ENCODE results near the gene CTBP1.

Gene CTBP1

DNA sequence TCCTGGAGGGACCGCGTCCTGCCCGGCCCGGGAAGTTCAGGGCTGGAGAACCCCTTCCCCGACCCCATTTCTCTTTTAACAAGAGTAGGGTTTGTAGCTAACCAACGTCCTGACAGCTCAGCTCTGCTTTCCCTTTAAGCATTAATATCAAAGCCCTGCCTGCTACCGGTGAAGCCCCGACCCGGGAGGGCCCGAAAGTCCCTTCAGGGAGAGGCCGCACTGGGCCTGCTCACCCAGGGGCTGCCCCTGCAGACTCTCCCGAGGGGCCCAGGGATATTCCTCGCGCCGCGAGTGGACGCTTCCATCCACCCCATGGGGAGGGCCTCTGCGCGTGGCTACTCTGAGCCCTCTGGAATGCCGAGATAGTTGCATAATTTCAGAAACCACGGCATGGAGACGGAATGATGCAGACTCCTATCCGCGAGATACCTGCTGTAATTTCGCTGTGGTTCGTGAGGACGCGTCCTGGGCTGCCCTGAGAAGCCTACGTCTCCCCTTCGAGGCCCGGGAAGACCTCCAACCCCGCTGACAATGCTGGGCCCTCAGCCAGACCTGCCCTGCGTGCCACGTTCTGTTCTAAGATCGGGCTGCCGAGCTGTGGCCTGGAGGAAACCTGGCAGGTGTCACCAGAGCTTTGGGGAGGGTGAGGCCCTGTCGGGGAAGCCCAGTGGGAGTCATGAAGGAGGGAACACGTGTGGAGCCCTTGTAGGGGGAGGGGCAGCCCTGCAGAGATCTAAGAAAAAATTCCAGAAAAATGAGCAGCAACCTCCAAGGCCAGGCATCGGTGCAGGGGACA lies 999 bp upstream of the CTBP1 start:
- DNase-seq: peak; percentile 52

DNA sequence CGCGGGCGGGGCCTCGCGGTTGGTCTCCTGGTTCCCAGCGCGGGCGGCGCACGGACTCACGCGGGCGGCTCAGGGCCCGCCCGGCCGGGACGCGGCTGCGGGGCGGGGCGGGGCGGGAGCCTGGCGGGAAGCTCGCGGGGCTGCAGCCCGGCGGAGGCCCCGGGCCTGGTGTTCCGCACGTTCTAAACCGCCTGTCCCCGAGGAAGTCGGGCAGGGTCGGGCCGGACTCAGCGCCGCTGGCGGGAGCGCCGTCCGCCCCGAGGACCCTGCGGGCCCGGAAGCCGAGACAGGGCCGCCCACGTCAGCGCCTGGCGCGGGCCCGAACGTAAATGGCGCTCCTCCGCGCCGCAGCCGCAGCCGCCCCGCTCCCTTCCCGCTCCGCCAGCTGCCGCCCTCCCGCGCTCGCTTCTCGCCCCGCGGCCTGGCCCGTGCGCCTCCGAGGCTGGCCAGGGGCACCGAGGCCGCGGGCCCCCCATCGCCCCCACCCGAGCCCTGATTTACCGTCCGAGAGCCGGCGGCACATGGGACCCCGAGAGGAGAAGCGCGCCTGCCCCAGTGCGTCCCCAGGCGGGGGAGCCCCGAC lies 309 bp upstream of the CTBP1 start:
- DNase-seq: peak; percentile 85

DNA sequence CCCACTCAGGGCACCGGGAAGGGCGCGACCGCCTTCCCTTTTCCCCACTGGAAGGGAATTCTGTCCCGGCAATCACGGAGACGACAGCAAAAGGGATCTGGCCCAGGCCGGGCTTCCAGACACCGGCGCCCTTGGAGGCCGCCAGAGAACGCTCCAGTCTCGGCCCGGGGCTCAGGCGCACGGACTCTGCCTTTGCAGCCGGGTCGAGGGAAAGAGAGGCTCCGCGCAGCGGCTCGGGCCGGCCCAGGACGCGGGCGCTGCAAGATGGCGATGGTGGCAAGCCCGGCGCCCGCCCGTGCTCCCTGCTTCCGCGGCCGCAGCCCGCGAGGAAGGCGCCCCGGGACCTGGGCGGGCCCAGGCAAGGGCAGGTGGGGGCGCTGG lies 1.1 kb downstream of the CTBP1 start:
- no peak for DNase-seq

DNA sequence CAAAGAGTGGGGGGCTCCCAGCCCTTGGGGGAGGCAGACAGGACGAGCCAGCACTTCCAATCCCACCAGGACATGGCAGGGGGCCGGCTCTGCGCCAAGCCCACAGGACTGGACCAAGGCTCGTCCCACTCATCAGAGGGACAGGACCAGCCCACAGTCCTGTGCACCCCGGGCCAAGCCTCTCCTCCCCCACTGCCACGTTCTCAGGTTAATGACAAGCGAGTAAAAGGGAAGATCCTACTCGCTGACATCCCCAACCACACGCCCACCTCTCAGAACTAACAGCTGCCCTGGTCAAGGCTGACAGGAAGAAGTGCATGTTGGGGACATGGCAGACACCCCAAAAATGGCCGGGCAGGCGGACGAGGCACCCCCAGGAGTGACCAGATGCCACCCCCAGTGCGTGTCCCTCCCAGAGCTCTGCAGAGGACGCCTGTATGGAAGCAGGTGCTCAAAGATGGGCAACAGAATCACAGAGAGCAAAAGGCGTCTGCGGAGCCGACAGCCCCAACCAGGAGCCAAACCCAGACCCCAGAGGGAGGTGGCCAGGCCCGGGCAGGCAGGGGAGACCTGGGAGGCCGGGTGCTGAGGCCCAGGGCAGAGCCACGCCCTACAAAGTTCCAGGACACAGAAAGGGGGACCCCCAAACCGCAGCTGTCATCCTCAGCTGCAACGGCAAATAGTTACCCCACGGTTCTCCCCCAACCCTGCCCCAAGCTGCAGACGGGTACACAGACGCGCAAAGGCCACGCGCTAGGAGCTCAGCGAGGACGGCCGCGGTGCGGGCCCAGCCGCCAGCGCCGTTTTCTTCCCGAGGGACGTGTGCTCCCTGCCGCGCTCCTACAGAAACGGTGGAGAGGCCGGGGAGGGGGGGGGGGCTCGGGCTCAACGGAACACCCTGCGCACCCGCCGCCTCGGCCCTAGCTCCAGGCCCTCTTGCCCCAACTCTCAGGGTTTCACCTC lies 1.7 kb downstream of the CTBP1 start:
- no peak for DNase-seq

DNA sequence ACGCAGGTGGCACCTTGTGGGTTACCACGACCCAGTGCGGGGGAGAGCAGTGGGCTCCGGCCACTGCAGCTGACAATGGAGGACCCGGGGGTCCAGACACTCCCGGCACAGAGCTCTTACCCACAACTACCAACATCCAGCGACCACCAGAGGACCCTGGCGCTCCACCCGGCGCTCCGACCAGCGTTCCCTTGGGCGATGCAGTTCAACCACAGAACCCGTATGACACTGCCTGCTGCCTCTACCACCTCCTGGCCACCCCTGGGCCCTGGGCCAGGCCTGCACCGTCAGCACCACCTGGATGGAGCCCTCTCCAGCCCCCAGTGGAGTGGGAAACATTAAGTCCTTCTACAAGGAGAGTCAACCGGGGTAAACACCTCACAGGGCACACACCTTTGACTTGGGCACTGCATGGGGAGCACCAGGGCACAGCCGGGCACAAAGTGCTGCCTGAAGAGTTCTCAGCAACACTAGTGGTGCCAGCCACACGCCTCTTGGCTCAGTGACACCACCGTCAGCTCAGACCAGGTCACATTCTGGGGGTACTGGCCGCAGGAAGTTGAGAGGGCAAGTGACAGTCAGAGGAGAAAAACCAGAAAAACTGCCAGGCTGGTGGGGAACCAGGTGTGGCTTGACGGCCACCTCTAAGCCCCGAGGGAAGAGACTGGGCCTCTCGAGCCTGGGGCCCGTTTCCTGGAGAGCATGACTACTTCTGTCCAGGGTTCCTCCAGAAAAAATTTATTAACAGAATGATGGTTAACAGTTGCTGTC lies 2.6 kb downstream of the CTBP1 start:
- DNase-seq: no peak

DNA sequence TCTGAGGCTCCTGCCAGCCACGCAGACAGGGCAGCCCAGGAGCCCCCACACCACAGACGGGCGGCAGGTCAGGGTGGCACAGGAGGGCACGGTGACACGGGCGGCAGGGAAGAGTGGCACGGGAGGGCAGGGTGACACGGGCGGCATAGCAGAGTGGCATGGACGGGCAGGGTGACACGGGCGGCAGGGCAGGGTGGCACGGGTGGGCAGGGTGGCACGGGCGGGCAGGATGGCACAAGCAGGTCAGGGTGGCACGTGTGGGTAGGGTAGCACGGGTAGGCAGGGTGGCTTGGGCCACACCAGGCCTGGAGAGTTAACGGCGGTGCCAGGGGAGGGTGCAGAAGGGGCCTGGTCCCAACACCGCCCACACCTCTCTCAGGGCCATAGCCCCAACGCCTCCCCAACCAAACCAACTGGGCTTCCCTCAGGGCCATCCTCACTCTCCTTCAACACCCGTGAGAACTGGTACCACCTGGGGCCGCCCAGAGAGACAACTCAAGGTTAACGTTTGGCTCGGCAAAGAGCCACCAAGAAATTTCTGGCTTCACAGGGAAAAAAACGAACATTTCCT lies 3.4 kb downstream of the CTBP1 start:
- no peak for DNase-seq

DNA sequence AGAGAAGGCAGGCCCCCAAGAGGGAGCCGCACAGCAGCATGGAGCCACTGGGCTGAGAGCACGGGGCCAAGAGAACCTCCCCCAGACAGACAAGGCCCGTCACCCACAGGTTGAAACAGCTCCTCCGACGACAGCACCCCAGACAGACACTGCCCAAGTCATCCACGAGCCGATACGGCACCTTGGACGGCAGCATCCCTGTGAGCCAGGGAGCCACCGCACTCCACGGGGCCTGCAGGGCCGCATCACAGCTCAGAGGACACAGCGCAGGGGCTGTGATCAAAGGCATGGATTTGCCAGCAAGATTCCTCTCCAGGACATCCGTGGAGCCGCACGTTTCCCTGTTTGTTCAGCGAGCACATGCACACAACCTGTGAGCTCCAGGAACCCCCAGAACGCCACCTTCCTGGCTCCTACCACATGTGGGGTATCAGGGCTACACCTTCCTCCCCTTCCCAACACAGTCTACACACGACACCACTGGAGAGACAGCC lies 3.9 kb downstream of the CTBP1 start:
- DNase-seq: no peak

DNA sequence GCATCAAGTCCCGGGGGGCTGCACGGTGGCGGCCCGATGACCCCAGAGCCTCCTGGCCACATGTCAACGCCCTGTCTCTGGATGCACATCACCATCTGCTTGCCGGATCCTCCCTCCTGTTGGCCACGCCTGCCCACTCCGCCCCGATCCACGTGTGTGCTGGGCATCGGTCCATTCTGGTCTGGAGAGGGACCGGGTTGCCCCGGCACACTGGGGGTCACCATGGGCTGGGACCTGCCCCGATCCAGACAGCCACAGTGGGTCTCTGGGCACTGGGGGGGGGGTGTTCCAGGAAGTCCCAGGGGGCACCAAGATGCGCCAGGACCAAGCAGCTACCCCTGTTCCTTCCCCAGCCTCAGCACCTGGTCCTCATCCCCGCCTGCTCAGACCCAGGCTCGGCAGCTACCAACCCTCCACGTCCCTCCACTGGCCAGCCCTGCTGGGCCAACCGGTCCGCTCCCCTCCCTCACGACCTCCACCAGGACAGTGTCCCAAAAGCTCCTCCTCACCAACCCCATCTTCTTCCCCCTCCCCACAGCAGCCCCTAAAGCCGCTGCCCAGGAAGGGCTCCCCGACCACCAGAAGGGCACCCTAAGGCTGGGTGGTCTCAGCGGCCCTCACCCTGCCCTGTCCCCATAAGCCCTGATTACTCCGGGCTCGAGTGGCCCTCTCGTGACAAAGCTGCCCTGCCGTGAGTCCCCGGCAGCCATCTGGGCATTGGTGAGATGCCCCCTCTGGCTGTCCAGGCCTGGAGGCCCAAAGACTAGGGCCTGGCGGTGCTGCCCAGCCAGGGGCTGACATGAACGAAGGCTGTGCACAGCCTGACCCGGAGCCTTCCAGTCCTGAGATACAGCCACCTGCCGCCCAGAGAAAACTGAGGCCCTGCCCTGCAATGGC lies 4.6 kb downstream of the CTBP1 start:
- no peak for DNase-seq

DNA sequence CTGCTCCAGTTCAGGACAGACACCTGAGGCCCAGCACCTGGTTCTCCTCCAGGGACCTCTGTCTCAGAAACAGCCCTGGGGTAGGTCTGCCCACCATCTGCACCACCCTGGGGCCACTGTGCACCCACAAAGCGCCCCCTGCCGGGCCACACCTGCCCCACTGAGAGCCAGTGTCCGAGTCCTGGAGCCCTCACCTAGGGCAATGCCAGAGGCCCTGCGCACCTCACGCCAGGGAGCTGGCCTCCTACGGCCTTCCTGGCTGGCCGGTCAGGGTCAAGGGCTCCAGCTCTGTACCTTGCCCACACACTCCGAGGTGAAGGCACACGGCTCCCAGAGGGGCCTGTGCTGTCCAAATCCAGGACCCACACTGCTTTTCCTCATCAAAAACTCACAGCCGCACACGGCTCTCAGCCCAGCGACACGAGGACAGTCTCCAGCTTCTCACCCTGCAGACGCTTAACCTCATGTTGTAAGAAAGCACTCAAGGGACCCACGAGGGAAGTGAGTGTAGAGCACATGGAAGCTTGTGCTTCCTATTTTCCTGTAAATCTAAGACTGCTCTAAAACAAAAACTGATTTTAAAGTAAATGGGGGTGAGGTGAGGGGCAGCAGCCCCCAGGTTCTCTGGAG lies 5.4 kb downstream of the CTBP1 start:
- no peak for DNase-seq

DNA sequence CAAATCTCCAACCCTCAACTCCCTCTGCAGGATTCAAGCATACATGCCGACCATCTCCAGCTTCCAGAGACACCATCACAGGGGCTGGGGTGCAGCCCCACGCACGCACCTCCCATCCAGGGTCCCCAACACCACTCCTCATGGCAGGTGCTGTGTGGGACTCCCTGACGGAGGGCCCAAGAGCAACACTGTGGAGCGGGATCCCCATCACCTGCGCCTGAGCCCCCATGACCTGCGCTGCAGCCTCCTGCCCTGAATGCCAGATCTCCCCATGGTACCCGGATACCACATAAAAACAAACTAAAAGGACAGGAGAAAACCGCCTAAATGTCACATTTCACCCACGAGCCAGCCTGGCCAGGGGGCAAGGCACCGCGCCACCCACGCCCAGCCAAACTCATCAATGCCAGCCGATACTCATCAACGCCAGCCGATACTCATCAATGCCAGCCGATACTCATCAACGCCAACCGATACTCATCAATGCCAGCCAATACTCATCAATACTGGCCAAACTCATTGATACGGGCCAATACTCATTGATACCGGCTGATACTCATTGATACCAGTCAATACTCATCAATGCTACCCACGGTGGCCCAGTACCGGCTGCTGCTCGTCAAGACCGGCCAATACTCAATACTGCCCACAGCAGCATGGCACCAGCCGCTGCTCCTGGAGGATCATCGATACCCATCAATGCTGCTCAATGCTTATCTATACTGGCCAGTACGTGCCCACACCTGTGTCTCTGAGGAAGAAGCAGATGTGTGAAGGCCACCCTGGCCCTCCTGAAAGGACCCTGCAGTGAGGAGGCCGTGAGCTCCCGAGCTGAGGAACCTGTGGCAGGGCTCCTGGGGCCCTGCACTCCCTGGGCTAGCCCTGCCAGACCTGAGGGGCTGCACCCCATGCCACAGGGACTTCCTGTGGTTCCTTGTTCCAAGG lies 6.2 kb downstream of the CTBP1 start:
- no peak for DNase-seq

DNA sequence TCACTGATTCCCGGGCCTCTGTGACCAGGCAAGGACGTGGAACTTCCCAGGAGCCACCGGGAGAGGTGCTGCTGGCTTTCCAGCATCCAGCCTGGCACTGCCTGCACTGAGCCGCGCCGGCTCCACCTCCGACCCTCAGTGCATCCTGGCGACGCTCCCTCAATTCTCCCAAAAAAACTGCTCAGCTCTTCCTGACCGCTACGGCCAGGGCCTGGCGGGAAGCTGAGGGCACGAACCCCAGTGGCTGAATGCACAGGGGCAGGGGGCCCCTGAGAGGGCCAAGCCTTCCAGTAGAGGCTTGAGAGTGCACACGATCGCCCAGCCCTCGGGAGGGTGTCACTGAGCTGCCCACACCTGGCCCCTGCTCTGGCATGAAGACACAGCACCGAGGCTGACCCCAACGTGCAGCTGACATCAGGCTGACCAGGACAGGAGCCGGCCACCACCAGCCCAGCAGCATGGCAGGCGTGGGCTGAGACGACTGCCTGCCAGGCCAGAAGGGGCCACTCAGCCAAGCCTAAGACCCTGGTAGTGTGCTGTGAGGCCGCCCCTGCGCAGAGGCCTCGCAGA lies 6.9 kb downstream of the CTBP1 start:
- no peak for DNase-seq

DNA sequence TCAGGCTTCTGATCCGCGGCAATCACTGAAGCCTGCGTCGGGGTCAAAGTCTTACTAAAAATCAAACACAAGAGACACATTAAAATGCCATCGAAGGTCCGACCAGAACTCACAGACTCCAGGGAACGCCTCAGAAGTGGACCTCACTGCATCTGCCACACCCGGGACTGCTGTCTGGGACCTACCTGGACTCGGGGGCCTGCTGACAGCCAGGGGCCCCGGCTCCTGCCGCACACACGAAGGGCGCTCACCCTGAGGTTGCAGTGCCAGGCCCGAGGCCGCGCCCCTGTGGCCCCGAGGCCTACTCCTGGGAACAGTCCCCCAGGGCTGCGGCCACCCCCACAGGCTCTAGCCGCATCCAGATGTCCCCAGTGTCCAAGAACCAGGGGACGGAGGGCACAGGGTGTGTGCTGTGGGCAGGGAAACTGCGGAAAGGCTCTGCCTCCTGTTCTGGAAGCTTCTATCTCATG lies 7.4 kb downstream of the CTBP1 start:
- DNase-seq: no peak

DNA sequence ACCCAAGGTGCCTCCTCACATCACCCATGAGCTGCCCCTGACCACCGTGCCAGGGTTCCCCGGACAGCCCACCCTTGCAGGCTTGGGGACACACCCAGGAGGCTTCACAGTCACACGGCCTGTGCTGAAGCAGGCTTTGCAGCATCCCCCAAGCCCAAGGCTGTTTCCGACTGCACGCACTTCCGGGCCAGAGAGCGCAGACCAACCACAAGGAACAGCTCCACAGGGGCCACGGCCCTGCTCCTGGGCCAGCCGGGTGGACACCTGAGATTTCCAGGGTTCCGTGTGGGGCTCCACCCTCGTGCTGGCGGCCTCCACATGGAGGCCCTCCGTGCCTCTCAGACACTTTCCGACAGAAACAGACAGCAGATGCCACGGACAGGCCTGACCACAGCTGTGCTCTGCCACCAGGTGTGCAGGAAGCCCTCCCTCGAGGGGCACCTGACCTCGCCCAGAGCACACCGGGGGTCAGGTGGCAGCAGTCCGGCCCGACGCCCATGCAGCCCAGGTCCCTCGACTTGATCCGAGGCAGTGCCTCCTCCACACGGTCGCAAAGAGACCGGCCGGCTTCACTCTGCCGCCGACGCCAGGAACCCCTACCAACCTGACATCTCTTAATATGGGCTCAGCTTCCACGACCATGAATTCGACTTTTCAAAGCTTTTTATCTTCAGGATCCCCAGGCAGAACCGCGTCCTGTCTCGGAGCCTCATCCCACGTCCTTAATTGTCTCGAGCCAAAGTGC lies 8.0 kb downstream of the CTBP1 start:
- no peak for DNase-seq

DNA sequence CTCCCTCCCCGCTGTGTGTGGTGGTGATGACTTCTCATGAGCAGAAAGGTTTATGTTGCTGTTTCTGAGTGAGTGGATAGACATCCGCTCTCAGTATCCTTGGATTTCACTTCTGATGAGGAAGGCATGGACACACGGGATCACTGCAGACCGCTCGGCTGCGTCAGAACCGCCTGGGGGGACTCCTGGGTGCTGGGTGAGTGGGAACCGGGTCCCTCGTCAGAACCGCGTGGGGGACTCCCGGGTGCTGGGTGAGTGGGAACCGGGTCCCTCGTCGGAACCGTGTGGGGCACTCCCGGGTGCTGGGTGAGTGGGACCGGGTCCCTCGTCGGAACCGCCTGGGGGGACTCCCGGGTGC lies 9.0 kb downstream of the CTBP1 start:
- no peak for DNase-seq

DNA sequence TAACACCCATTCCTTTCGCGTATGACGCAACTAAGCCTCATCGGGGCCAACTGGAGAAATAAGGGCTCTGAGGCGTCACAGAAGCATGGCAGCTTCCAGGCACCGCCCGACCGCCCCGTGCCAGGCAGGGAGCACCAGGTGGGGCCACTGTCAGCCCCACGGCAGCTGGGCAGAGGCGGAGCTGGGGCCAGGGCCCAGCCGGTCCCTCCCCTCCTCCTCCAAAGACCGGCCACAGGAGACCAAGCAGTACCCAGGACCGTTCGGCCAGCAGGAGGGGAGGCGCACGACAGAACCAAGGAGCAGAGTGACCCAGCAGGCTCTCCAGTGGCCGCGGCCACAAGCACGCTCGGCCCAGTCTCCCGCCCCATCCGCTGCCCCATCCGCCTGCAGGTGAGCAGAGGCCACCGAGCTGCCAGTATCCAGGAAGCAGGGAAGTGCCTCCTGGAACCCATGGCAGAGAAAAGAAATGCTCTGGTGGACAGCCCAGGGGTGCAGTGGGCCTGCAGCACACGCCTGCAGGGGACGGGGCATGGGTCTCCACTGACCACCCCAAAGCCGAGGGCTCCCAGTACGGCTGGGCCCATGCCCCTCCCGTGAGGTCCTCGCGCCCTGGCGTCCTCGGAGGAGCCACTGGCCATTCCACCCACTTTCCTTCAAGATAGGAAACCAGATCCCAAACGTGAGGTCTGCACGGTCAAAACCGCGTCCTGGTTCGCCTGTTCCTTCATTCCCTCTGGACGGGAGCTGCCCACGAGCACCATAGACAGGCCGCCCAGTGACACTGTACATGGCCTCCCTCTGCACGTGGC lies 9.6 kb downstream of the CTBP1 start:
- DNase-seq: no peak

DNA sequence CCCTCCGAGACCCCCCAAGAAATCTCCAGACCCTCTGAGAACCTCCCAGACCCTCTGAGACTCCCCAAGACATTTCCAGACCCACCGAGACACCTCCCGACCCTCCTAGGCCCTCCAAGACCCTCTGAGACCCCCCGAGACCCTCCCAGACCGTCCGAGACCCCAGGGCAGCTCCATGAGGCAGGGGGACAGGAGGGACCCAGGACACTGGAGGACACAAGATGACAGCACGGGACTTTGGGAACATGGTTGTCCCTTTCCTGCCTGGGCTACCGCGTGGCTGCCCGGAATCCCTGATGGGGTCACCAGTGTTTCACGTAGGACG lies 10.3 kb downstream of the CTBP1 start:
- DNase-seq: peak; percentile 0

DNA sequence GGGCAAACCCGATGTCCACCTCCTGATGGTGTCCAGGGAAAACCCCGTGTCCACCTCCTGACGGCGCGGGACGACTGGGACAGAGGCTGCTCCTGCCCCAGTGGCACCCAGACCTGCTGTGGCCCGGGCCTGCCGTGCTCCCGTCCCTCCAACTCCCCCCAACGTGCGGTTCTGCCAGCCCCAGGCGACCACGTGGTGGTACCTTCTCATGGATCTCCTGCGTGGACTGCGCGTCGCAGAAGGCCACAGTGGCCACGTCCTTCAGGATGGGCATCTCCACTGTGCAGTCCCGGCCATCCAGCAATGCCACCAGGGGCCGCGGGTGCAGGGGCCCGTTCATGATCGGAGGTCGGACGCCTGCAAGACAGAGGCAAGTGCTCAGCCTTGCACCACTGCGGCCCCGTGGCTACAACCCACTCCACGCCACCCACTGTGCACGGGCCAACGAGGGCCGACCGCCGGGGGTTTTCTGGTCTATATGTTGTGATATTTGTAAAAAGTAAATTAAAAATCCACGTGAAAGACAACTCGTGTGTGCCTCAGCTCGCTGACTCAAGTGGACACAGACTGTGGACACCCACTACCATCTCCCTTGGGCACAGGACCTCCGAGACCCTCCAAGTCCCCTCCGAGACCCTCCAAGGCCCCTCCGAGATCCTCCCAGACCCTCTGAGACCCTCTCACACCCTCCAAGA lies 10.8 kb downstream of the CTBP1 start:
- DNase-seq: peak; percentile 16
